Measurements from ENCODE around the gene CYP2B6.
A peak's percentile ranks its signal among the peaks of the same experiment; 100 is the strongest.
"Not testable (repeated sequence)": the region's sequence is repeated elsewhere in the genome, so short reads cannot be mapped to it uniquely, and the experiment has no call there.

Gene CYP2B6

DNA sequence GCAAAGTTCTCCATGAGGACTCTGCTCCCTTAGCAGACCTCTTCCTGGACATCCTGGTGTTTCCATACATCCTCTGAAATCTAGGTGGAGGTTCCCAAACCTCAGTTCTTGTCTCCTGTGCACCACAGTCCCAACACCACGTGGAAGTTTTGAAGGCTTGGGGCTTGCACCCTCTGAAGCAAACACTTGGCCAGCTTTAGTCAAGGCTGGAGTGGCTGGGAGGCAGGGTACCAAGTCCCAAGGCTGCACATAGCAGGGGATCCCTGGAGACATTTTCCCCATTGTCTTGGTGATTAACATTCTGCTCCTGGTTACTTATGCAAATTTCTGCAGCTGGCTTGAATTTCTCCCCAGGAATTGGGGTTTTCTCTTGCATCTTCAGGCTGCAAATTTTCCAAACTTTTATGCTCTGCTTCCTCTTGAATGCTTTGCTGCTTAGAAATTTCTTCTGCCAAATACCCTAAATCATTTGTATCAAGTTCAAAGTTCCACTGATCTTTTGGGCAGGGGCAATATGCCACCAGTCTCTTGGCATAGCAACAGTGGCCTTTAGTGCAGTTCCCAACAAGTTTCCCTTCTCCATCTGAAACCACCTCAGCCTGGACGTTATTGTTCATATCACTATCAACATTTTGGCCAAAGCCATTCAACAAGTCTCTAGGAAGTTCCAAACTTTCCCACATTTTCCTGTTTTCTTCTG lies 10.2 kb upstream of the CYP2B6 start:
- not testable (repeated sequence) for DNase-seq (ENCODE audit: low spot score)

- no peak for DNase-seq (ENCODE audit: low spot score)
Measured at GRCh38 chr19:40981591-40981990, 9.5 kb upstream of the CYP2B6 start.

DNA sequence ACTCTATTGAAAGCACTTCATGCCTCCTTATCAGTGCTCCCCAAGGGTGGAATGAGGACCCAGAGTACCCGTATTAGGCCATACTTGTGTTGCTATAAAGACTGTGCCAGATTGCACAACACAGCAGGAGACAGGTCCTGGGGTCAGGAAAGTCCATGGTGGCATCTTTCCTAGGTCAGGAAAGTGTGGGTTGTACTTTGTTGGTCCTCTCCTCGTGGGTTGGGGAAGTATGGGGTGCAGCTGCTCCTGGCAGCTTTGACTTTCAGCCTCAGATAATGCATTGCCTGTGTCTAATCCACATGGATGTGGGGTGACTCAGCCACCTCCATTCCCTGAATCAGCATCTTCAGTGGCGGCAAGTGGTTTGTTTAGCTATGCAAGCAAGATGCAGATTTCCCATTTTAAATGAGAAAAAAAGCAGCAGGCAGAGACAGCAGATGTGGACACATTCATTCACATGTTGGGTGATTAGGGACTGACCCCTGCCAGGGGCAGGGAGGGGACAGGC lies 8.4 kb upstream of the CYP2B6 start:
- DNase-seq (ENCODE audit: low spot score), result no peak

DNA sequence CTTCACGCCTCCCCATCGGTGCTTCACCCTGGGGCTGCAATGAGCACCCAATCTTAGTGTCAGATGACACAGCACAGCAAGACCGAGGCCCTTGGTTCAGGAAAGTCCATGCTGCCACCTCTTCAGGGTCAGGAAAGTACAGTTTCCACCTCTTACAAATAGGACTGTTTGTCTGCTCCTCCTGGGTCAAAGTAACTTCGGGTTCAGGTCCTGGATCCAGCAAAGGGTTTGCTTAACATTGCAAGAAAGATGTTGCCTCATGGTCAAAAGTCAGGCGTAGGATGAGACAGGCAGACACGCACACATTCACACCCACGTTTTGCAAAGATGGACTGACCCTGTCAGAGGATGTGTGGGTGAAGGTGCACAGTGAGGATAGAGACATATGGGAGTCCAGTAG lies 1.6 kb upstream of the CYP2B6 start:
- no peak for DNase-seq (ENCODE audit: low spot score)

DNA sequence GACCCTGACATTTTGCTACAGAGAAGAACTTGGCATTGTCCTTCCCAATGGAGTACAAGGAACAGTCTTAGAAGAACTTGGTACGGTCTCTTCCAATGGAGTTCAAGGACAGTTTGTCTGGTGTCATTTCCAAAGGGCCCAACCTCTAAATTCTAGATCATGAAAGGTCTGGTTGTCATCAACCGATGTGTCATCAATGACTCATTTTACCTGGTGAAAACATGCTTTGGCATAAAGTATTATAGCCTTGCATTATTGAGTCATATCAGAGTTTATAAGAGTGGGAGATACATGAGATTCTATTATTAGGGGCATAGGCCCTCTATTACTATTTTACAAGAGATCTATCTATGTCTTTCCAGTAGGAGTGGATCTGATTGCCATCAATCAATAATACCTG lies 4.3 kb downstream of the CYP2B6 start:
- peak; percentile 5 for DNase-seq (ENCODE audit: low spot score)

DNA sequence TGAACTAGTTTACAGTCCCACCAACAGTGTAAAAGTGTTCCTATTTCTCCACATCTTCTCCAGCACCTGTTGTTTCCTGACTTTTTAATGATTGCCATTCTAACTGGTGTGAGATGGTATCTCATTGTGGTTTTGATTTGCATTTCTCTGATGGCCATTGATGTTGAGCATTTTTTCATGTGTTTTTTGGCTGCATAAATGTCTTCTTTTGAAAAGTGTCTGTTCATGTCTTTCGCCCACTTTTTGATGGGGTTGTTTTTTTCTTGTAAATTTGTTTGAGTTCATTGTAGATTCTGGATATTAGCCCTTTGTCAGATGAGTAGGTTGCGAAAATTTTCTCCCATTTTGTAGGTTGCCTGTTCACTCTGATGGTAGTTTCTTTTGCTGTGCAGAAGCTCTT lies 7.9 kb downstream of the CYP2B6 start:
- not testable (repeated sequence) for DNase-seq (ENCODE audit: low spot score)

DNA sequence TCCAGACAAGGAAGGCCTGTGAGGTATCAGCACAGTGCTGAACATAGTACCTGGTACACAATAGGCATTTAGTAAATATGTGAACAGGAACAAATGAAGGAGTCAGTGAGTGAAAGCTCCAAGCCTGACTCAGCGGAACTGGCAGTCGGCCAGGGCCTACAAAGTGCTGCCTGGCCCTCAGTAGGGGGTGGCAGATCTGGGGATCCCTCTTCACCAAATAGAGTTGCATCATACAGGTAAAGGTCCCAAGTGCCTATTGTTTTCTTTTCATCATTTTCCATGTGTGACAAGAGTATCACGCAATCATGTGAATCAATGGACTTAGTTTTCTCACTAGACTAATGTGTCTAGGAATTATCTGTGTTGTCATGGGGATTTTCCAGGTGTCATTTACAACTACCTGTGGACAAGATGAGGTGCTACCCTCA lies 9.2 kb downstream of the CYP2B6 start:
- DNase-seq (ENCODE audit: low spot score), result no peak

DNA sequence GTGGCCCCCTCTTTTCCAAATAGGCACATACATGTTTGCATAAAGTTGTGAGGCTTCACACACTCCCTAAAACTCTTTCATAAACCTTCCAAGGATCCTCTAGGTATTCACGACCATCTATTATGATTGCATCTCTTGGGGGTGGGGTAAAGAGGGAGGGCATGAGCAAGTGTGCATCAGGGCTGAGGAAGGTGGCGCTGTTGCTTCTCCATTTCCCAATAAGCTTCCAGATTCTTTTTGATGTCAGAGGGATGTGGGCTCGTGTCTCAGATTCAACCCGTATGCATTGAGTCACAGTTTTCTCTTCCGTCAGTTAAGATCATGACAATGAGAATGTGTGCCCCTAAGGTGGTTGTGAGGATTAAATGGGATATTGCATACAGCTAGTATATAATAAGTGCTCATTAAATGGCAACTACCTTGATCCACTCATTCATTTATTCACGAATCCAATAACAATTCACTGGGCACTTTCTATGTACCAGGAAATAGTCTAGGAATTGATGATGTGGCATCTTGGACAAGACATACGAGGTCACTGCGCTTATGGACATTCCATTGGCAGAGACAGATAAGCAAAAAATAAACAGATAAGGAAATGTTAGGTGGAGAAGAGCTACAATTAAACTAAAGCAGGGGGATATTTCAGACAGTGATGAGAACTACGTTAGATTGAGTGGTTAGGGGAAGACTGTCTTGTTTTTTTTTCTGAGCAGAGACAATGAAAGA lies 10.3 kb downstream of the CYP2B6 start:
- no peak for DNase-seq (ENCODE audit: low spot score)

DNA sequence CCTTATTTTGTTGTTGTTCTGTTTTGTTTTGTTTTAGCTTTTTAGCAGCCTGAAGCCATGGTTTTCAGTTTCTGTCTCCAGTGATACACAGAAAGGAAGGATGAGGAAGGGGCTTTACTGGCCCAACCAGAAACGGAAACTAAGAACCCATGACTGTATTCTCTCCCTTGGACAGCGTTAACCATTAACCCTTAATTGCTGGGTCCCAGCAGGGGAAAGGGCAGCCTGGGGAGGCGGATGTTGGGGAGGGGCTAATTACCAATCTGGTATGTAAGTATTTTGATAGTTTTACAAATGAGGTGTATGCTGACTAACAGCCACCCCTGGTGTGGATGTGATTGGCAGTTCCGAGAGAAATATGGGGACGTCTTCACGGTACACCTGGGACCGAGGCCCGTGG lies 12.6 kb downstream of the CYP2B6 start:
- not testable (repeated sequence) for DNase-seq (ENCODE audit: low spot score)

- DNase-seq (ENCODE audit: low spot score), result no peak
Measured at GRCh38 chr19:41009700-41010235, 18.7 kb downstream of the CYP2B6 start.

- no peak for DNase-seq (ENCODE audit: low spot score)
Measured at GRCh38 chr19:41013359-41013758, 22.3 kb downstream of the CYP2B6 start.

GRCh38 chr19:41014643-41015042 lies 23.6 kb downstream of the CYP2B6 start:
- DNase-seq (ENCODE audit: low spot score), result no peak

DNA sequence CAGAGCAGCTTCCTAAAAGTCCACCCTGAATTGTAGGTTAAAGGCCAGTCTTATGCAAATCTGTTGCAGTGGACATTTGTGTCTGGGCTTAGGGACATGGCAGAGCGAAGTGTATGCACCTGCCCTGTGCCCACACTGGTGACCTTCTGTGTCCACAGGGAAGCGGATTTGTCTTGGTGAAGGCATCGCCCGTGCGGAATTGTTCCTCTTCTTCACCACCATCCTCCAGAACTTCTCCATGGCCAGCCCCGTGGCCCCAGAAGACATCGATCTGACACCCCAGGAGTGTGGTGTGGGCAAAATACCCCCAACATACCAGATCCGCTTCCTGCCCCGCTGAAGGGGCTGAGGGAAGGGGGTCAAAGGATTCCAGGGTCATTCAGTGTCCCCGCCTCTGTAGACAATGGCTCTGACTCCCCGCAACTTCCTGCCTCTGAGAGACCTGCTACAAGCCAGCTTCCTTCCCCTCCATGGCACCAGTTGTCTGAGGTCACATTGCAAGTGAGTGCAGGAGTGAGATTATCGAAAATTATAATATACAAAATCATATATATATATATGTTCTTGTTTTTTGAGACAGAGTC lies 25.5 kb downstream of the CYP2B6 start:
- DNase-seq (ENCODE audit: low spot score), result no peak

DNA sequence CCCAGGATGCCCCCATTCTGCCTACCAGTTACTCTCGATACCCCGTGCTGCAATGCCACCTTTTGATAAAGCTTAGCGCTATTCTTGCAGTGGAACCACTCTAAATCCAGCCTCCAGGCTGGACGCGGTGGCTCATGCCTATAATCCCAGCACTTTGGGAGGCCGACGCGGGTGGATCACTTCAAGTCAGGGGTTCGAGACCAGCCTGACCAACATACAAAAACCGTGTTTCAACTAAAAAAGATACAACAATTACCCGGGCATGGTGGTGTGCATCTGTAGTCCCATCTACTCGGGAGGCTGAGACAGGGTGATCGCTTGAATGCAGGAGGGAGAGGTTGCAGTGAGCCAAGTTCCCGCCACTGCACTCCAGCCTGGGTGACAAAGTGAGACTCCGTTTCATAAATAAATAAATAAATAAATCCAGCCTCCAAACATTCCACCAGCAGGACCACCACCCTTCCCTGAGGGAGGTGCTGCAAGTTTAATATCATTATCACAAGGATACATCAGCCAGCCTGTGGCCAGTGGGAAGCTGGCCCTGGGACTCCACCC lies 27.7 kb downstream of the CYP2B6 start:
- no peak for DNase-seq (ENCODE audit: low spot score)

- no peak for DNase-seq (ENCODE audit: low spot score)
Measured at GRCh38 chr19:41019346-41019745, 28.3 kb downstream of the CYP2B6 start.

DNA sequence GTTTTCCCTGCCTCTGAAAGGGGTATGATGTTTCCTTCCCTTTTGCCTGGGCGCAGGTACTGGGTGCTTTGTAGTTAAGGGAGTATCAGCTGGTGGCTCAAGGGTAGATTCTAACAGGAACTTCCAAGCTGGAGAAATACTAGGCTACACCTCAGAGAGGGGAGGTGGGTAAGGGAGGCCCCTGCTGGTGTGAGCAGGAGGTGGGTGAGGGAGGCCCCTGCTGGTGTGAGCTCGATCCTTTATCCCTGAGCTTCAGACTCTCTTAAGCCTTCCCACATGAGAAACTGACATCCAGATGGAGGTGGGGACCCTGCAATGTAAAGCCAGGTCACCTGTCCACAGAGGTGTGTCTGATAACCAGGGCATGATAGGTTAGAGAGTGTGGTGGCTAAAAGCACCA lies 32.1 kb downstream of the CYP2B6 start:
- DNase-seq (ENCODE audit: low spot score), result no peak

GRCh38 chr19:41025411-41025810 lies 34.3 kb downstream of the CYP2B6 start:
- DNase-seq (ENCODE audit: low spot score), result no peak

DNA sequence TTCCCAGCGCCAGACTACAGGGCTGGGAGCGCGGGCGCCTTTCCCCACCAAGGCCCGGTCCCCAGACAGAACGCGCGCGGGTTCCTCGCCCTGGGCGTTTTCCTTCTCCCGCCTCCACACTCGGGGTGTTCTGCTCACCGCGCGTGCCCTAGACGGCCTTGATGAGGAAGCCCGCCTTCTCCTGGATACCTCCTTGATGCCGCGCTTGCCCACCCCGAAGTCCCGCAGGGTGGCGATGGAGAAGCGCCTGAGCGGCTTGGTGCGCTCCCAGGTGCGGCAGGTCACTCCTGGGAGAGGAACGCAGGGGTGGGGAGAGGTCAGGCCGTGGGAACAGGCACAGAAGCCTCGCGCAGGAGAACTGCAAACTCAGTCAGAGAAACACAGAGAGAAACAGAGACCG lies 34.8 kb downstream of the CYP2B6 start:
- no peak for DNase-seq (ENCODE audit: low spot score)

DNA sequence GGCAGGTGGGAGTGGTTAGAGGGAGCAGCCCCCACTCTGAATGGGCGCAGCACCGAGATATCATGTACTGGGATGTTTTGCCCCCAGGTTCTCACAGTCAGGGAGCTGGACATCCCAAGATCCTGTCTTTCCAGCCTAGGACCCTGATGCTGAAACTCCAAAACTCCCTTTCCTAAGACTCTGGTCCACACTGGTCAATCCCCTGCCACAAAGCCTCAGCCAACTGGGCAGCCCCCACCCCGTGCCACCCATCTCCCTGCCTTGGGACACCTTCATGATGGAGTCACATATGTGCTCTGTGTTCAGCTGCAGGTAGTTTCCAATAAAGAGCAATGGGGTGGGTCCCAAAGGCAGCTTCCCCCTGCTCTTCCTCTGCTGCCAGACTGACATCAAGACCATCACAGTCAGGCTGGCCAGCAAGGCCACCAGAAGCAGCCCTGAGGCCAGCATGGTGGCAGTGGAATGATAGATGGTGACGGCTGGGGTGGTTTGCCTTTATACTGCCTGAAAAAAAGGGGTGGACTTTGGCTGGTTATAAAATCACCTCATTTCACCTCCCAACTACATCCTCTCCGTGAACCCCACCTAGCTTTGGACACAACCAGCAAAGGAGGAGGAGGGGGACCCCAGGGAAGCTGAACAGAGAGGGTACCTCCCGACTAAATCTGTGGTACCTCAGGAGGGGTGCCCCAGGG lies 36.3 kb downstream of the CYP2B6 start:
- no peak for DNase-seq (ENCODE audit: low spot score)

DNA sequence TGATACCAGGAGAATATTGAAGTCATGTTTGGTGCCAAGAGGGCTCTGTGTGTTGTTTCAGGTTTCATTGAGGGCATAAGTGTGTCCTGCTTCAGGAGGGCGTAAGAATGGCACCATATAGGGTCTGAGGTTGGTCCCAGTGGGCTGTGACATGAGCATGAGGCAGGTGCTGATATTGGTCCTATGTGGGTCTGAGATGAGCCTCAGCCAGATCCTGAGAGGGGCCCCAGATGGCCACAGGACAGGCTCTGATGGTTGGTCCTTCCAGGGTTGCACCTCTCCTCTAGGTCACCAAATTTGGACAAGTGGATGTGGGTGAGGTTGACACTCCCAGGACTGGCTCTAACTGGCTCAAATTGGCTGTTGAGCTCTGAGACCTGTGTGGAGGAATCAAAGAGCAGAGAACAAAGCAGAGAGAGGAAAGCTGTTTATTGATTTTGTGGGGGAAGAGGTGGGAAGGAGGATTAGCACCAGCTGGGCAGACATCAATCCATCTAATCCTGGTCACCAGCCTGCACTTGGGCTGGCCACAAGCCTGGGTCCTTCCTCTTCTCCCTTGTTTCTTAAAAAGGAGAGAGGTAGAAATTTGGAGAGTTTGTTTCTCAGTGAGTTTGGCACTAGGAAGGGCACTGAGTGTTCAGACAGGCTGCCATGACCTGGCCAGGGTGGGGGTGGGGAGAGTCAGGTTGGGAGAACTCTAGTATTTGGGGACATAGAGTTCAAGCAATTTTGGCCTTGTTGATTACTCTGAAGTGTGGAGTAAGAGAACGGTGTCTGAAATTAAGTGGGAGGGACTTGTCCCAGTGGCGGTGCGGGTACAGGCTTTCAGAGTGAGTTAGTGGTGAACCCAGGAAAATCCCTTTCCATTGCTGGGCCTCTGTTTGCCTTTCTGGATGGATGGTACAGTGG lies 38.7 kb downstream of the CYP2B6 start:
- DNase-seq (ENCODE audit: low spot score), result no peak

GRCh38 chr19:41030651-41031050 lies 39.6 kb downstream of the CYP2B6 start:
- no peak for DNase-seq (ENCODE audit: low spot score)
